ENCODE data around the gene UNC5CL. TPM values are rescaled to one million over a fixed set of nuclear protein-coding genes. Genes with fewer than 3 reads are reported as not detected.

The UNC5CL gene
- total RNA-seq, 1 donor from 2014 or later = 0.25 TPM

DNA sequence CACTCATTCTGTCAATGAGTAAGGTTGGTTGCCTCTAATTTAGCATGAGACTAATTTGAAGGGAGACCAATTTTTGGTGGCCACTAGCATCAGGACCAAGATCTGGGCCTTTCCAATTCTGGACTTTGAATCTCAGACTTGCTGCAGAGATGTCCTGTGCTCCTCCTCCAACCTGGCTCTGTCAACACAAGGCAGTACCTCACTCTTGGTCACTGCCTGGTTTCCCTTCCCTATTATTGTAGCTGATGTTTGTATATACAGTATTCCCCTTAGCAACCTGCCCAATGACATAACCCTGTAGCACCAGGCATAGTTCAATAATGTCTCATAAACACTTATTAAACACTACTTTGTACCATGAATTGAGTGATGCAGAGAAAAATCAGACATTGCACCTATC, 50.4 kb downstream of the UNC5CL start:
- Mint-ChIP-seq H3K4me1 (ENCODE audit: low read depth) (peaks cover 3% of the 10 kb centered on the region), H3K36me3 (ENCODE audit: low read depth) (peaks cover 7% of the 10 kb centered on the region), H3K9me3 (ENCODE audit: low read depth) (peaks cover 6% of the 10 kb centered on the region), H3K27ac (ENCODE audit: unreplicated experiment) (no peak overlapping the region), H3K4me3 (ENCODE audit: unreplicated experiment) (no peak overlapping the region), H3K27me3 (ENCODE audit: low read depth) (peaks cover 48% of the 10 kb centered on the region)
- DNase-seq (ENCODE audit: low spot score) = no peak
- TF ChIP-seq, protein P1, sequence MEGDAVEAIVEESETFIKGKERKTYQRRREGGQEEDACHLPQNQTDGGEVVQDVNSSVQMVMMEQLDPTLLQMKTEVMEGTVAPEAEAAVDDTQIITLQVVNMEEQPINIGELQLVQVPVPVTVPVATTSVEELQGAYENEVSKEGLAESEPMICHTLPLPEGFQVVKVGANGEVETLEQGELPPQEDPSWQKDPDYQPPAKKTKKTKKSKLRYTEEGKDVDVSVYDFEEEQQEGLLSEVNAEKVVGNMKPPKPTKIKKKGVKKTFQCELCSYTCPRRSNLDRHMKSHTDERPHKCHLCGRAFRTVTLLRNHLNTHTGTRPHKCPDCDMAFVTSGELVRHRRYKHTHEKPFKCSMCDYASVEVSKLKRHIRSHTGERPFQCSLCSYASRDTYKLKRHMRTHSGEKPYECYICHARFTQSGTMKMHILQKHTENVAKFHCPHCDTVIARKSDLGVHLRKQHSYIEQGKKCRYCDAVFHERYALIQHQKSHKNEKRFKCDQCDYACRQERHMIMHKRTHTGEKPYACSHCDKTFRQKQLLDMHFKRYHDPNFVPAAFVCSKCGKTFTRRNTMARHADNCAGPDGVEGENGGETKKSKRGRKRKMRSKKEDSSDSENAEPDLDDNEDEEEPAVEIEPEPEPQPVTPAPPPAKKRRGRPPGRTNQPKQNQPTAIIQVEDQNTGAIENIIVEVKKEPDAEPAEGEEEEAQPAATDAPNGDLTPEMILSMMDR (IDR thresholded peaks at IDR 0.05) = no peak

DNA sequence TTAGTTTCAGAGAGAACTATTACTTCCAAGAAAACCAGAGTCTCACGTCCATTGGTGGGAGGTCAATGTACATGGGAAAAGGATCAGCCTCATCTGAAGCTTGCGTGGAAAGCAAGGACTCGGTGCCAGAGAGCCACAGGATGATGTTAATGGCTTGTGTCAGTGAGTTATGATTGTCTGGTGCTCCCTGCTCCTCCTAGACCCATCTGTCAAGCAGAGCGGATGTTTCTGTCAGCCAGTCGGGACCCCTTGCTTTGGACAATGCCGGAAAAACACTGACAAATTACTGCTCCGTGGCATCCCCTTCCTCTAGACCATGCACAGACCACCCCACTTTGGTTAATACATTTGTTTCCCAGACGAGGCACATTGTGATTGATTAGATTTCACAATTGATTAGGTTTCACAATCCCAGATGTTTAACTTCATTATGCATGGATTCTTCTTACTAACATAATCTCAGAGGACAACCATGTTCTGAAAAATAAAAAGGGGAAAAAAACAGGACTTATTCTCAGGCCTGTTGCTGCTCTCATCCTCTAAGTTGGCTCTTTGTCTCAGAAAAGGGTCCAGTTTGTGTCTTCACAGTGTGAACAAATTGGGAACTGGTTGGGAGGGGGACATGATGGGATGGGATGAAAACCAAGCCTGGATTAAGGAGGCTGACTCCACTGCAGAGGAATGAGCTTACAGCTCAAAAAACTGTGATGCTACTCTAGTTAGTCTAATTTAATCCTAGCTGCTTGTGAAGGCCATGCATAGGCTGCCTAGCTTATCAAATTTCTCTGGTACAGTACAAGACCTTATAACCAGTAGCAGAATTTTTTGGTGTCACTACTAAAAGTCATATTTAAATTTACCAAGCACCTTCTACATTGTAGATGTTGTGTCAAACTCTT, 51.9 kb downstream of the UNC5CL start:
- Mint-ChIP-seq H3K9me3 (ENCODE audit: low read depth) (peaks cover 6% of the 10 kb centered on the region), H3K4me3 (ENCODE audit: unreplicated experiment) (no peak overlapping the region), H3K27me3 (ENCODE audit: low read depth) (peaks cover 43% of the 10 kb centered on the region), H3K4me1 (ENCODE audit: low read depth) (peaks cover 13% of the 10 kb centered on the region), H3K27ac (ENCODE audit: unreplicated experiment) (no peak overlapping the region), H3K36me3 (ENCODE audit: low read depth) (peaks cover 5% of the 10 kb centered on the region)
- TF ChIP-seq, protein P1 (IDR thresholded peaks at IDR 0.05) = no peak
- no peak for DNase-seq (ENCODE audit: low spot score)

DNA sequence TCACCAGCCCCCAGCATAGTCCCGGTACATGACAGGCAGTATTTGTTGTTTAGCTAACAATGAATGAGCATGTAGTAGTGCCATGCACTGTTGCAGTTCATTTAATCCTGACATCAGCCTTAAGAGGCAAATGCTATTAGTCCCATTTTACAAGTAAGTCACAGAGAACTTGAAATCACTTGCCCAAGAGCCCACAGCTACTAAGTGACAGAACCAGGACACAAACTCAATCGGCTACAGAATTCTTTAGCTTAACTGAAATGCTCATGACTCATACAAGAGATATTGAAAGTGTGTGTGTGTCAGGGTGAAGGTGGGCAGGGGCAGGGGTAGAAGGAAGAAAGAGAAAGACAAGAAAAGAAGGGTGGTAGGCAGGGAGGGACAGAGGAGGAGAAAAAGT, 52.7 kb downstream of the UNC5CL start:
- Mint-ChIP-seq H3K27me3 (ENCODE audit: low read depth) (peaks cover 38% of the 10 kb centered on the region), H3K36me3 (ENCODE audit: low read depth) (peaks cover 4% of the 10 kb centered on the region), H3K27ac (ENCODE audit: unreplicated experiment) (no peak overlapping the region), H3K4me1 (ENCODE audit: low read depth) (peaks cover 15% of the 10 kb centered on the region), H3K9me3 (ENCODE audit: low read depth) (peaks cover 6% of the 10 kb centered on the region), H3K4me3 (ENCODE audit: unreplicated experiment) (no peak overlapping the region)
- TF ChIP-seq, protein P1 (IDR thresholded peaks at IDR 0.05) = no peak
- DNase-seq (ENCODE audit: low spot score) = no peak

DNA sequence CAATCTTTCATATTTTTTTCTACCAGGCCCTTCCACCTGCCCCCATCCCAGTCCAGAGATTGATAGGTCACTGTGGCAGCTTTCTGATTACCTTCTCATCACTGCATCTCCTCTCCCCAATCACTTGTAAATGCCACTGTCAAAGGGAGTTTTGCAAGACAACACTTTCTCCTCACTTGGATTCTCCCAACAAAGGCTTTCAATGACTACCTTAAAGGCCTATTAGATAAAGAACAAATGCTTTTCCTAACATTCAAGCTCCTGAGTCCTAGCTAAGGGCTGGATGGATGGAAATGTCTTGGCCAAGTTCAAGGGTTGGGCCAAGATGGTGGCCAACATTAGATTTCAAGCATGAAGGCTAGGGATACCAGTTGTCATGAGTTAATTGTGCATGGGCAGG, 55.3 kb downstream of the UNC5CL start:
- Mint-ChIP-seq H3K9me3 (ENCODE audit: low read depth) (peaks cover 8% of the 10 kb centered on the region), H3K27me3 (ENCODE audit: low read depth) (peaks cover 29% of the 10 kb centered on the region), H3K4me1 (ENCODE audit: low read depth) (peaks cover 15% of the 10 kb centered on the region), H3K27ac (ENCODE audit: unreplicated experiment) (no peak overlapping the region), H3K36me3 (ENCODE audit: low read depth) (peaks cover 4% of the 10 kb centered on the region), H3K4me3 (ENCODE audit: unreplicated experiment) (no peak overlapping the region)
- DNase-seq (ENCODE audit: low spot score) = no peak
- TF ChIP-seq, protein P1 (IDR thresholded peaks at IDR 0.05) = no peak

DNA sequence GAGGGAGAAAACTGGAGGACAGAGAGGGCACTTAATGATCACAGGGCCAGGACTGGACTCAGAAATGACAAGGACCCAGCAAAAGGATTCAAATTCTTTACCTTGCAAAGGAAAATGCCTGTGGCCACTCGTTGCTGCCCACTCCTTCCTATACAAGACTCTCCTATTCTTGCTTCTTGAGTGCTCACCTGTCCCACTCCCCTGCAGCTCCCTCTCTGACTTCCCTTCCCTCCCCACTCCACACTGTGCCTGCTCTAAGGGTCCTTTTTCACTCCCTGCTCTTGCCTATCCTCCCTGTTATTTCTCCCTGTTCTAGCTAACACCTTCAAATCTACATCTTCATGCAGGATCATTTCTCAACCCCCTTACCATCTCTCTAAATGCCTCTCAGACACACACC, 56.1 kb downstream of the UNC5CL start:
- peaks cover 24% of the 10 kb centered on the region for H3K27me3 Mint-ChIP-seq (ENCODE audit: low read depth)
- peaks cover 2% of the 10 kb centered on the region for H3K36me3 Mint-ChIP-seq (ENCODE audit: low read depth)
- TF ChIP-seq, protein P1 (IDR thresholded peaks at IDR 0.05) = no peak
- H3K4me1 Mint-ChIP-seq (ENCODE audit: low read depth) = peaks cover 17% of the 10 kb centered on the region
- no peak overlapping the region for H3K27ac Mint-ChIP-seq (ENCODE audit: unreplicated experiment)
- no peak for DNase-seq (ENCODE audit: low spot score)
- peaks cover 9% of the 10 kb centered on the region for H3K9me3 Mint-ChIP-seq (ENCODE audit: low read depth)
- no peak overlapping the region for H3K4me3 Mint-ChIP-seq (ENCODE audit: unreplicated experiment)
